Vagina (tissue), 2 donors: Measurements from ENCODE around the gene PTGR1.

Source experiments
- CTCF ChIP-seq, 3 experiments: fragments of 450-650 bp in 2 of 3; fragments of 200-600 bp in 1 of 3; sonication (generic) in 1 of 3; IDR thresholded peaks; one replicate each; pipeline ENCODE4 v1.5.1; 2017 to 2019; ENCODE audit warnings: antibody characterized with exemption in 3 of 3, mild to moderate bottlenecking in 2 of 3, moderate library complexity in 2 of 3
- POLR2A ChIP-seq, 2 donors: fragments of 450-650 bp; IDR thresholded peaks; one replicate each; pipeline ENCODE4 v1.6.1; 2017; ENCODE audit warnings: antibody characterized with exemption in 2 of 2, mild to moderate bottlenecking in 2 of 2, moderate library complexity in 2 of 2
- POLR2AphosphoS5 ChIP-seq, 2 donors: sonication (generic); formaldehyde crosslinking; IDR thresholded peaks; one replicate each; pipeline ENCODE4 v1.9.0; 2017; ENCODE audit warnings: antibody characterized with exemption in 2 of 2, mild to moderate bottlenecking in 2 of 2, low read depth in 1 of 2; ENCODE audit not compliant: insufficient read depth in 1 of 2

- TF ChIP-seq POLR2A (IDR thresholded peaks at IDR 0.05) (no peak), CTCF (IDR thresholded peaks at IDR 0.05) (no peak), POLR2AphosphoS5 (IDR thresholded peaks at IDR 0.05; ENCODE audit: insufficient read depth in 1 of 2, low read depth in 1 of 2) (no peak)
Observed at GRCh38 chr9:111559000-111559610, 40.3 kb downstream of the PTGR1 start.
